Breast epithelium (tissue), 3 donors: ENCODE data around the gene SLC25A21.

ENCODE experiments used
- CTCF ChIP-seq, 3 donors: fragments of 450-650 bp; IDR thresholded peaks; one replicate each; pipeline ENCODE4 v1.5.1; 2016 to 2017; ENCODE audit warnings: antibody characterized with exemption in 3 of 3, mild to moderate bottlenecking in 3 of 3, moderate library complexity in 3 of 3
- POLR2AphosphoS5 ChIP-seq, 3 donors: sonication (generic); formaldehyde crosslinking; IDR thresholded peaks; one replicate each; pipeline ENCODE4 v1.6.1; 2017; ENCODE audit warnings: antibody characterized with exemption in 3 of 3

GRCh38 chr14:36852981-36853691 lies 319.3 kb downstream of the SLC25A21 start:
- TF ChIP-seq CTCF (IDR thresholded peaks at IDR 0.05) (no peak), POLR2AphosphoS5 (IDR thresholded peaks at IDR 0.05) (no peak)
